NB4 (cell line): Measurements from ENCODE around the gene HCN3.
"Not testable (repeated sequence)": the region's sequence is repeated elsewhere in the genome, so short reads cannot be mapped to it uniquely, and the experiment has no call there.

Experiments used
- DNase-seq: peaks from one replicate; pipeline ENCODE4 v3.0.0; 2010; ENCODE audit warnings: low read depth
- H3K4me3 ChIP-seq: one replicate; pipeline ENCODE4 v1.5.1; 2011; ENCODE audit warnings: mild to moderate bottlenecking, low read depth, low read length, moderate library complexity
- CTCF ChIP-seq: IDR thresholded peaks from one replicate; pipeline ENCODE4 v1.5.1; 2012; ENCODE audit warnings: low read depth, low read length
- MAX ChIP-seq: IDR thresholded peaks from 2 replicates; pipeline ENCODE4 v1.6.1; 2011; ENCODE audit warnings: low read depth, low read length
- MYC ChIP-seq: IDR thresholded peaks from 2 replicates; pipeline ENCODE4 v1.6.1; 2011; ENCODE audit warnings: low read depth, low read length
- POLR2A ChIP-seq: IDR thresholded peaks from 2 replicates; pipeline ENCODE4 v1.6.1; 2011; ENCODE audit warnings: mild to moderate bottlenecking; ENCODE audit not compliant: insufficient read length; ENCODE audit errors: extremely low read depth

HCN3 gene

DNA sequence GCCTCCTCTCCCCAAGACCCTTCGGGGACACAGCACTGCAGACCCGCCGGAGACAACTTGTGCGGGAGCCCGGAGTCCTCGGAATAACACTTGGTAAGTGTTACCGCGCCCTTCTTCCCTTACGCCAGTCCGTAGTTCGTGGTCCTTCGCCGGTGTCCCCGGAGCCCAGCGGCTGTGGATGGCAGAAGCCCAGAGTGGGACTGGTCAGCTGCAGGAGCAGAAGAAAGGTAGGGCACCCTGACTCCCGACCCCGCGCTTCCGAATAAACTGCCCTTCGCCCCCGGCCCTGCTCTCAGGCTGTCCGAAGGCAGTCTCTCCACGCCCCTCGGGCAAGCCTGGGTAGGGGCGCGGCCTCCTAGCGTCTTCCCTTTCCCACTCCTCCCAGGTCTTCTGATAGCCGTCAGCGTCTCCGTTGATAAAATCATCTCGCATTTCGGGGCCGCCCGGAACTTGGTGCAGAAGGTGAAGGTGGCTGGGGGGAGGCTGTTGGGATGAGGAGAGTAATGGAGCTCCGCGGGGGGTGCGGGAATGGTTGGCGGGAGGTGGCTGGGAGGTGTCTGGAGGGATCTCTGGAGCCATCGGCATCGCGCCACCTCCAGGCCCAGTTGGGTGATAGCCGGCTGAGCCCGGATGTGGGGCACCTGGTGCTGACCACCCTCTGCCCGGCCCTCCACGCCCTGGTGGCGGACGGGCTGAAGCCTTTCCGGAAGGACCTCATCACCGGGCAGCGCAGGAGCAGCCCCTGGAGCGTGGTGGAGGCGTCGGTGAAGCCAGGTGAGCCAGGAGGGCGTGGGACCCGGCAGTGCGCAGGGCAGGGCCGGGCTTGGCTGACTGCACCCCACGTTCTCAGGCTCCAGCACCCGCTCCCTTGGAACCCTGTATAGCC lies 47.7 kb downstream of the HCN3 start:
- peak; percentile 54 for DNase-seq
- H3K4me3 ChIP-seq = peak overlapping the region; percentile 78
- TF ChIP-seq MAX (no peak), POLR2A (no peak), MYC (no peak), CTCF (peak; percentile 17)

GRCh38 chr1:155325603-155325893 lies 48.3 kb downstream of the HCN3 start:
- no peak overlapping the region for H3K4me3 ChIP-seq
- DNase-seq = no peak
- no peak for TF ChIP-seq POLR2A

GRCh38 chr1:155326020-155326526 lies 48.8 kb downstream of the HCN3 start:
- H3K4me3 ChIP-seq = no peak overlapping the region
- DNase-seq = peak; percentile 21
- TF ChIP-seq POLR2A (no peak), MYC (no peak), MAX (no peak), CTCF (no peak)

GRCh38 chr1:155326631-155327037 lies 49.4 kb downstream of the HCN3 start:
- H3K4me3 ChIP-seq = no peak overlapping the region
- DNase-seq = no peak
- TF ChIP-seq MYC (no peak), CTCF (no peak), MAX (no peak), POLR2A (no peak)

DNA sequence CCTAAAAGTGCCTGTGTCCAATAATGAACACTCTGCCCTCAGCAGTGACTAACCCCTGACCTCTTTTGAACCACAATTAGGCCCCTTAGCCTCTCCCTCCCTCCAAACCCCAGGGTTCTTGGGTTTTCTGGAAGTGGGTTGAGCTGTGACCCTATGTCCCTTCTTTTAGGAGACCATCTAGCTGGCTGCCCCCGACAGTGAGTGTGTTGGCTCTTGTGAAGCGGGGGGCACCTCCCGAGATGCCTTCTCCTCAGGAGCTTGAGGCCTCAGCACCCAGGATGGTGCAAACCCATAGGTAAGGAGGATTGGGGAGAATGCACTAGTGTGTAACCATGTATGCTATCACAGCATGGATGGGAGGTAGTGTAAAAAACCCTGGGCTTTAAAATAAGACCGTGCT lies 50.7 kb downstream of the HCN3 start:
- no peak for DNase-seq
- no peak overlapping the region for H3K4me3 ChIP-seq
- TF ChIP-seq MYC (no peak), CTCF (no peak), POLR2A (no peak), MAX (no peak)

GRCh38 chr1:155328856-155329255 lies 51.6 kb downstream of the HCN3 start:
- not testable (repeated sequence) for DNase-seq, H3K4me3 ChIP-seq
